Fibroblast of lung (primary cell): Measurements from ENCODE around the gene SH3RF1. TPM values are rescaled to one million over a fixed set of nuclear protein-coding genes. Genes with fewer than 3 reads are reported as not detected.
"Not testable (repeated sequence)": the region's sequence is repeated elsewhere in the genome, so short reads cannot be mapped to it uniquely, and the experiment has no call there.

Experiments used
- DNase-seq, 2 donors: peaks; one replicate each; pipeline versions ENCODE4 v3.0.0 to v3.0.0-alpha.2; 2010; ENCODE audit warnings: low read depth in 2 of 2
- H2AFZ ChIP-seq: 2 replicates; pipeline ENCODE4 v1.5.1; 2012; ENCODE audit warnings: low read length, control low read depth, inconsistent platforms
- H3K27ac ChIP-seq: 2 replicates; pipeline ENCODE4 v1.5.1; 2011; ENCODE audit warnings: low read length, control low read depth; ENCODE audit not compliant: insufficient read depth
- H3K27me3 ChIP-seq: 2 replicates; pipeline ENCODE4 v1.5.1; 2011; ENCODE audit warnings: mild to moderate bottlenecking, low read length; ENCODE audit not compliant: control insufficient read depth, insufficient read depth
- H3K36me3 ChIP-seq: 2 replicates; pipeline ENCODE4 v1.5.1; 2011; ENCODE audit warnings: low read length; ENCODE audit not compliant: control insufficient read depth, insufficient read depth
- H3K4me1 ChIP-seq: 2 replicates; pipeline ENCODE4 v1.5.1; 2011; ENCODE audit warnings: low read length; ENCODE audit not compliant: control insufficient read depth, insufficient read depth; ENCODE audit errors: extremely low read depth
- H3K4me2 ChIP-seq: 2 replicates; pipeline ENCODE4 v1.5.1; 2011; ENCODE audit warnings: low read length, control low read depth; ENCODE audit not compliant: insufficient read depth; ENCODE audit errors: extremely low read depth
- H3K4me3 ChIP-seq, 4 experiments: fragments of 200-600 bp in 1 of 4; sonication (generic) in 1 of 4; replicated peaks in 1 of 4; 2 replicates each; pipeline ENCODE4 v1.5.1; 2011 to 2016; ENCODE audit warnings: low read length in 4 of 4, low read depth in 3 of 4, mild to moderate bottlenecking in 3 of 4, control low read depth in 2 of 4, inconsistent platforms in 1 of 4, mixed read lengths in 1 of 4; ENCODE audit not compliant: insufficient read depth in 1 of 4; ENCODE audit errors: control extremely low read depth in 1 of 4
- H3K79me2 ChIP-seq: 2 replicates; pipeline ENCODE4 v1.5.1; 2012; ENCODE audit warnings: mild to moderate bottlenecking, low read length, inconsistent platforms; ENCODE audit not compliant: control insufficient read depth, insufficient read depth
- H3K9ac ChIP-seq: 2 replicates; pipeline ENCODE4 v1.5.1; 2011; ENCODE audit warnings: mild to moderate bottlenecking, low read length, control low read depth; ENCODE audit not compliant: insufficient read depth
- H3K9me3 ChIP-seq: 2 replicates; pipeline ENCODE4 v1.5.1; 2012; ENCODE audit warnings: low read depth, low read length; ENCODE audit not compliant: control insufficient read depth, insufficient read depth
- H4K20me1 ChIP-seq: 2 replicates; pipeline ENCODE4 v1.5.1; 2011; ENCODE audit warnings: low read length; ENCODE audit not compliant: control insufficient read depth, insufficient read depth; ENCODE audit errors: extremely low read depth
- CTCF ChIP-seq, 2 donors: IDR thresholded peaks in 1 of 2; conservative IDR thresholded peaks in 1 of 2; 1 replicate in 1 of 2; 2 replicates in 1 of 2; pipeline ENCODE4 v1.5.1; 2011 to 2012; ENCODE audit warnings: low read length in 2 of 2, control low read depth in 1 of 2, inconsistent platforms in 1 of 2, low read depth in 1 of 2, mild to moderate bottlenecking in 1 of 2
- EZH2 ChIP-seq: IDR thresholded peaks from 2 replicates; pipeline ENCODE4 v1.5.1; 2012; ENCODE audit warnings: low read length, control low read depth, mild to moderate bottlenecking; ENCODE audit errors: missing control alignments
- polyA plus RNA-seq, 2 donors: library from polyadenylated mRNA; depleted of rRNA in 1 of 2; stranded (reverse) in 1 of 2; unstranded in 1 of 2; fragments of >200 nt; gene quantifications; 2 replicates each; pipeline ENCODE4 v1.2.1, GENCODE V29; 2011 to 2012; ENCODE audit warnings: missing spikeins in 1 of 2
- total RNA-seq: library from RNA; depleted of rRNA; stranded (reverse); fragments of >200 nt; gene quantifications from 2 replicates; pipeline ENCODE4 v1.2.1, GENCODE V29; 2014

Gene SH3RF1
- total and polyA plus RNA-seq, 2 donors (not counting 1 experiment from before 2014, with no cell fraction given) = 13.0 to 18.8 TPM

DNA sequence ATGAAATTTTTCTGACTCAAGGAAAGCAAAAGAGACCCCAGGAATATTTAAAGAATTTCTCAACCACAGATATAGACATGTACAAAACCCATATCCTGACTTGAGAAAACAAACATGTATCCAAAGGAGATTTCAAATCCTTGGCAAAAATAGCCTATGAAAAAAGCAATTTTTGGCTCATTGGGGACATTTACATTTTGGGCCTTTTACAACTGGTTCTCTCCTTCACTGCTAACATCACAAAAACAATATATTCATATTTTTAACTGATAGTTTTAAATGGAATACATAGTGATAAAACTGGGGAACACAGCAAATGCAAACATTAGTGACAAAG lies 65.0 kb downstream of the SH3RF1 start:
- Histone ChIP-seq H3K27ac (no peak overlapping the region), H3K9me3 (no peaks in the 10 kb centered on the region), H4K20me1 (no peaks in the 10 kb centered on the region), H3K4me1 (peaks cover 10% of the 10 kb centered on the region), H2AFZ (no peak overlapping the region), H3K4me2 (no peak overlapping the region), H3K79me2 (peaks cover 31% of the 10 kb centered on the region), H3K27me3 (no peaks in the 10 kb centered on the region), H3K9ac (no peak overlapping the region), H3K4me3 (no peak overlapping the region), H3K36me3 (no peaks in the 10 kb centered on the region)
- peak in 1 of 2 donors; percentile 27 for DNase-seq
- TF ChIP-seq EZH2 (no peak), CTCF (conservative IDR thresholded peaks at IDR 0.05 in 1 of 2, IDR thresholded peaks at IDR 0.05 in 1 of 2; ENCODE audit: low read depth in 1 of 2, low read length in 2 of 2) (no peak)

GRCh38 chr4:169205075-169205743 lies 65.5 kb downstream of the SH3RF1 start:
- Histone ChIP-seq H4K20me1 (no peaks in the 10 kb centered on the region), H3K9me3 (no peaks in the 10 kb centered on the region), H3K4me1 (peaks cover 10% of the 10 kb centered on the region), H3K4me3 (no peak overlapping the region), H3K9ac (no peak overlapping the region), H3K27ac (no peak overlapping the region), H3K27me3 (no peaks in the 10 kb centered on the region), H2AFZ (no peak overlapping the region), H3K4me2 (no peak overlapping the region), H3K79me2 (peaks cover 32% of the 10 kb centered on the region), H3K36me3 (no peaks in the 10 kb centered on the region)
- no peak for TF ChIP-seq CTCF (conservative IDR thresholded peaks at IDR 0.05 in 1 of 2, IDR thresholded peaks at IDR 0.05 in 1 of 2; ENCODE audit: low read depth in 1 of 2, low read length in 2 of 2)
- TF ChIP-seq EZH2 = no peak
- DNase-seq = peak in 1 of 2 donors; percentile 45

DNA sequence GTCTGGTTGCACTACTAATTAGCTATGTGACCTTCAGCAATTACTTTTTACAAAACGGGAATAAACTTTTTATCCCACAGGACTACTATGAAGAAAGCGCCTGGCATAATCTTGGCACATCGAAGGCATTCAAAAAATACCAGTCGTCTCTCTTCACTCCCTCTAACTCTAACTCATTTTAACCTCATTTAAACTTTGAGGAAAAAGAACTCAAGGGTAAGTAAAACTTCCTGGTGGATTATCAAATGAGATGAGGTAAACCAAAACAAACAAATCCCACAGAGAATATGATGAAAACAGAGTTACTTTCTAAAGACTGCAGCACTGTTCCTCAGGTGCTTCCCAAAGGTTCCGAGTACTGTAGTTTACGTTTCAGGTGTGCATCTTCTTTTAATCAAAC lies 66.9 kb downstream of the SH3RF1 start:
- no peak overlapping the region for H2AFZ ChIP-seq
- no peak for TF ChIP-seq CTCF (conservative IDR thresholded peaks at IDR 0.05 in 1 of 2, IDR thresholded peaks at IDR 0.05 in 1 of 2; ENCODE audit: low read depth in 1 of 2, low read length in 2 of 2)
- TF ChIP-seq EZH2 = no peak
- H4K20me1 ChIP-seq = no peaks in the 10 kb centered on the region
- H3K4me2 ChIP-seq = no peak overlapping the region
- no peak overlapping the region for H3K4me3 ChIP-seq
- peaks cover 39% of the 10 kb centered on the region for H3K79me2 ChIP-seq
- no peak overlapping the region for H3K27ac ChIP-seq
- no peaks in the 10 kb centered on the region for H3K9me3 ChIP-seq
- peaks cover 10% of the 10 kb centered on the region for H3K4me1 ChIP-seq
- no peak overlapping the region for H3K9ac ChIP-seq
- DNase-seq = no peak
- H3K36me3 ChIP-seq = no peaks in the 10 kb centered on the region
- no peaks in the 10 kb centered on the region for H3K27me3 ChIP-seq

- Histone ChIP-seq H3K4me1 (peaks cover 10% of the 10 kb centered on the region), H3K79me2 (peaks cover 41% of the 10 kb centered on the region)
- DNase-seq, H3K4me3 ChIP-seq, H3K36me3 ChIP-seq, H3K27ac ChIP-seq, H4K20me1 ChIP-seq, H3K9ac ChIP-seq, H3K4me2 ChIP-seq, H3K27me3 ChIP-seq, H2AFZ ChIP-seq, H3K9me3 ChIP-seq: not testable (repeated sequence)
Measured at GRCh38 chr4:169203278-169203677, 67.5 kb downstream of the SH3RF1 start.
